ENCODE measurements around the gene SIX6. TPM values are rescaled to one million over a fixed set of nuclear protein-coding genes. Genes with fewer than 3 reads are reported as not detected.

SIX6 gene
- total and polyA plus RNA-seq, 2 of the 13 experiments (the other 11 are each of a cell fraction or from before 2014, with no cell fraction given): not detected

- POLR2A ChIA-PET: no interaction called here
- ATAC-seq: no peak
- CTCF ChIA-PET (ENCODE audit: low intra/inter-chr PET ratio, low total read pairs): no interaction called here
Measured at GRCh38 chr14:60502541-60502940, 6.4 kb upstream of the SIX6 start.

More at GRCh38 chr14:60502541-60502940, 6.4 kb upstream of the SIX6 start:
- Histone ChIP-seq H3K4me2 (ENCODE audit: low read depth, low read length) (no peak overlapping the region), H3K4me1 (ENCODE audit: insufficient read depth, low read length) (no peaks in the 10 kb centered on the region), H3K79me2 (ENCODE audit: insufficient read depth, low read length) (no peaks in the 10 kb centered on the region), H3K9me3 (ENCODE audit: low read length) (no peaks in the 10 kb centered on the region), H3K36me3 (replicated peaks in 1 of 2; ENCODE audit: control insufficient read depth in 1 of 2, insufficient read depth in 2 of 2, low read length in 2 of 2) (no peaks in the 10 kb centered on the region), H3K9ac (ENCODE audit: insufficient read depth, low read depth, low read length) (no peak overlapping the region), H4K20me1 (ENCODE audit: insufficient read depth, low read length) (no peaks in the 10 kb centered on the region), H2AFZ (ENCODE audit: low read length) (no peak overlapping the region), H3K27me3 (ENCODE audit: control insufficient read depth in 1 of 2, insufficient read depth in 2 of 2, low read length in 2 of 2) (peaks cover 0 to 23% of the 10 kb centered on the region in 2 experiments; a peak in 2 of 5 replicates), H3K27ac (ENCODE audit: extremely low read length, insufficient read depth, low read length) (no peak overlapping the region), H3K4me3 (replicated peaks in 1 of 3; ENCODE audit: insufficient read depth in 1 of 3, low read depth in 2 of 3, low read length in 3 of 3) (no peak overlapping the region)
- DNase-seq (ENCODE audit: low spot score) (no peak), FAIRE-seq (no peak)
- TF ChIP-seq PLRG1 (conservative IDR thresholded peaks at IDR 0.05) (no peak), DDIT3 (CRISPR knock-in tag; IDR thresholded peaks at IDR 0.05) (no peak), ZNF839 (CRISPR knock-in tag; IDR thresholded peaks at IDR 0.05; ENCODE audit: borderline replicate concordance) (no peak), HMG20A (CRISPR knock-in tag; IDR thresholded peaks at IDR 0.05; ENCODE audit: borderline replicate concordance) (no peak), CENPT (CRISPR knock-in tag; IDR thresholded peaks at IDR 0.05; ENCODE audit: low read depth) (no peak), PREB (CRISPR knock-in tag; IDR thresholded peaks at IDR 0.05) (no peak), CBX1 (IDR thresholded peaks at IDR 0.05; ENCODE audit: low read depth) (no peak), TBL1XR1 (IDR thresholded peaks at IDR 0.05; ENCODE audit: borderline replicate concordance, low read length, partially characterized antibody) (no peak), SATB2 (CRISPR knock-in tag; IDR thresholded peaks at IDR 0.05) (no peak), TFAP4 (IDR thresholded peaks at IDR 0.05; ENCODE audit: borderline replicate concordance, low read depth) (no peak), NFE2L2 (IDR thresholded peaks at IDR 0.05; ENCODE audit: low read length) (no peak), CREM (IDR thresholded peaks at IDR 0.05) (no peak), CREM (CRISPR knock-in tag; IDR thresholded peaks at IDR 0.05) (no peak), PRDM15 (CRISPR knock-in tag; IDR thresholded peaks at IDR 0.05) (no peak), FOXC1 (CRISPR knock-in tag; IDR thresholded peaks at IDR 0.05; ENCODE audit: borderline replicate concordance) (no peak), FOXO1 (CRISPR knock-in tag; IDR thresholded peaks at IDR 0.05) (no peak), MTF1 (CRISPR knock-in tag; IDR thresholded peaks at IDR 0.05) (no peak), TFDP2 (CRISPR knock-in tag; IDR thresholded peaks at IDR 0.05) (no peak), JDP2 (CRISPR knock-in tag; IDR thresholded peaks at IDR 0.05; ENCODE audit: borderline replicate concordance) (no peak), ZNF501 (CRISPR knock-in tag; IDR thresholded peaks at IDR 0.05) (no peak)
- in situ Hi-C loops (cut with HindIII; ENCODE audit: extremely low pct_ligation_motif_present, low pct_unique_long_range_greater_than_20kb): no loop called here
- BruUV-seq (replicated peaks): no TSS peak
- intact Hi-C loops (cut with micrococcal nuclease; ENCODE audit: unreplicated experiment): no loop called here
